Ascending aorta (tissue), 2 donors: ENCODE measurements around the gene SULF2. TPM values are rescaled to one million over a fixed set of nuclear protein-coding genes. Genes with fewer than 3 reads are reported as not detected.

Source experiments
- DNase-seq, 2 donors: peaks; one replicate each; pipeline ENCODE4 v3.0.0-alpha.2; 2019; ENCODE audit warnings: low spot score in 2 of 2
- H3K27ac ChIP-seq, 2 donors: fragments of 200-600 bp; sonication (generic); one replicate each; pipeline ENCODE4 v1.5.1; 2016 to 2017; ENCODE audit warnings: mild to moderate bottlenecking in 1 of 2
- H3K27me3 ChIP-seq: fragments of 200-600 bp; sonication (generic); one replicate; pipeline ENCODE4 v1.5.1; 2017
- H3K36me3 ChIP-seq, 2 donors: fragments of 200-600 bp; sonication (generic); one replicate each; pipeline ENCODE4 v1.5.1; 2016
- H3K4me1 ChIP-seq, 2 donors: fragments of 200-600 bp; sonication (generic); one replicate each; pipeline ENCODE4 v1.5.1; 2016 to 2017; ENCODE audit warnings: mild to moderate bottlenecking in 1 of 2
- H3K4me3 ChIP-seq, 2 donors: fragments of 200-600 bp; sonication (generic); one replicate each; pipeline ENCODE4 v1.5.1; 2016 to 2017; ENCODE audit warnings: mild to moderate bottlenecking in 1 of 2
- H3K9me3 ChIP-seq, 2 donors: fragments of 200-600 bp; sonication (generic); one replicate each; pipeline ENCODE4 v1.5.1; 2016
- intact Hi-C: fragments of 100-400 bp; cut with DNase I; formaldehyde crosslinking; loops from one replicate; pipeline ENCODE4 v1.15.1; 2023
- total RNA-seq: library from RNA; depleted of rRNA; stranded (reverse); fragments of >200 nt; gene quantifications from one replicate; pipeline ENCODE4 v1.1.0, GENCODE V29; 2016
- TF ChIP-seq, protein P1 (sequence below), 3 experiments: fragments of 200-600 bp in 2 of 3; fragments of 450-650 bp in 1 of 3; sonication (generic) in 2 of 3; IDR thresholded peaks; one replicate each; pipeline ENCODE4 v1.5.1; 2016 to 2019; ENCODE audit warnings: antibody characterized with exemption in 3 of 3, mild to moderate bottlenecking in 1 of 3, moderate library complexity in 1 of 3

Gene SULF2
- total RNA-seq, 1 donor from 2014 or later: 194 TPM

DNA sequence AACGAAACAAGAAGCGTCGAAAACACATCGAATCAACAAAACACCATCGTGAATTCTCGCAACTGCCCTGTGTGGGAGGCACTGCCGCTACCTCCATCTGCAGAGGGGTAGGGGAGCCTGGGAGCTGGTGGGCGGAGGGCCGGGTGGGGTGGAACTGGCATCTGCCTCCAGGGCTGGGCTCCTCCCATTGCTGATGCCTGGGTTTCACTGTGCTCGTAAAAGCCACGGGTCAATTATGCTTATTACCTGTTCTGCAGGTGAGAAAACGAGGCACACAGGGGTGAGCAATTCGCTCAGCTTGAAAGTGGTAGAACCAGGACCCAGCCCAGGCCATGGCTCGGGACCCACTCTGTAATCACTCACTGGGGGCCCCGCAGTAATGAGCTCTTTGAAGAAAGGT is 16.5 kb upstream of the SULF2 start:
- Histone ChIP-seq H3K36me3 (no peaks in the 10 kb centered on the region), H3K9me3 (no peaks in the 10 kb centered on the region), H3K27me3 (no peaks in the 10 kb centered on the region), H3K4me1 (no peaks in the 10 kb centered on the region), H3K27ac (no peak overlapping the region), H3K4me3 (no peak overlapping the region)
- intact Hi-C loops: no loop called here
- TF ChIP-seq, protein P1, sequence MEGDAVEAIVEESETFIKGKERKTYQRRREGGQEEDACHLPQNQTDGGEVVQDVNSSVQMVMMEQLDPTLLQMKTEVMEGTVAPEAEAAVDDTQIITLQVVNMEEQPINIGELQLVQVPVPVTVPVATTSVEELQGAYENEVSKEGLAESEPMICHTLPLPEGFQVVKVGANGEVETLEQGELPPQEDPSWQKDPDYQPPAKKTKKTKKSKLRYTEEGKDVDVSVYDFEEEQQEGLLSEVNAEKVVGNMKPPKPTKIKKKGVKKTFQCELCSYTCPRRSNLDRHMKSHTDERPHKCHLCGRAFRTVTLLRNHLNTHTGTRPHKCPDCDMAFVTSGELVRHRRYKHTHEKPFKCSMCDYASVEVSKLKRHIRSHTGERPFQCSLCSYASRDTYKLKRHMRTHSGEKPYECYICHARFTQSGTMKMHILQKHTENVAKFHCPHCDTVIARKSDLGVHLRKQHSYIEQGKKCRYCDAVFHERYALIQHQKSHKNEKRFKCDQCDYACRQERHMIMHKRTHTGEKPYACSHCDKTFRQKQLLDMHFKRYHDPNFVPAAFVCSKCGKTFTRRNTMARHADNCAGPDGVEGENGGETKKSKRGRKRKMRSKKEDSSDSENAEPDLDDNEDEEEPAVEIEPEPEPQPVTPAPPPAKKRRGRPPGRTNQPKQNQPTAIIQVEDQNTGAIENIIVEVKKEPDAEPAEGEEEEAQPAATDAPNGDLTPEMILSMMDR (IDR thresholded peaks at IDR 0.05): no peak
- DNase-seq: no peak

DNA sequence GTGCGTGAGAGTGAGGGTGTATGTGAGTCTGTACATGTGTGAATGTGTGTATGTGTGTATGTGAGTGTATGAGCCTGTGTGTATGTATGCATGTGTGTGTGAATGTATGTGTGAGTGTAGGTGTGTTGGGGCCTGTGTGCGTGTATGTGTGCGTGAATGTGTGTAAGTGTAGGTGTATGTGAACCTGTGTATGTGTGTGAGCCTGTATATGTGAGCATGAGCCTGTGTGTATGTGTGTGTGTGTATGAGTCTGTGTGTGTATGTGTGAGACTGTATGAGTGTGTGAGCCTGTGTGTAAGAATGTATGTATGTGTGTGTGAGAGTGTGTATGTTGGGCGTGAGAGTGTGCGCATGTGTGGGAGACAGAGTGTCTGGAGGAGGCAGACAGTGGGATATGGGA is 15.8 kb upstream of the SULF2 start:
- no peaks in the 10 kb centered on the region for H3K9me3 ChIP-seq
- no peaks in the 10 kb centered on the region for H3K4me1 ChIP-seq
- TF ChIP-seq, protein P1 (IDR thresholded peaks at IDR 0.05): no peak
- H3K4me3 ChIP-seq: no peak overlapping the region
- no peaks in the 10 kb centered on the region for H3K36me3 ChIP-seq
- intact Hi-C loops: no loop called here
- no peak for DNase-seq
- H3K27ac ChIP-seq: no peak overlapping the region
- H3K27me3 ChIP-seq: no peaks in the 10 kb centered on the region

DNA sequence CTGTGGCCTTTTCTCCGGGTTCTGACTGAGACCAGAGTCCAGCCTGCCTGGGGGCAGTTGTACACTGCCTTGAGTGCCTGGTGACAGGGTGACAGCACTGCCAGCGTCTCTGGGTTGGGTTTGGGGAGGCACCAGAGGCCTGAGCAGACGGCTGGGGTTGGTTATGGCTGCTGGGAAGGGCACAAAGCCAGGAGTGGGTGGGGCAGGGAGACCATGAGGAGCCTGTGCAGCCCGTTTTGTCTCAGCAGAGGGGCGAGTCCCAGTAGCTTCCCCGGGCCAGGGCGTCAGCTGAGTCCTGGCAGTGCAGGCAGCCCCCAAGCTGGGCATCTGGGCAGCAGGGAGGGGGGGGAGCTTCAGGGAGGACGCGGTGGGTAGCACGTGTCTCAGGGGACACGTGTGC is 15.3 kb upstream of the SULF2 start:
- no peak overlapping the region for H3K27ac ChIP-seq
- H3K4me3 ChIP-seq: no peak overlapping the region
- intact Hi-C loops: no loop called here
- TF ChIP-seq, protein P1 (IDR thresholded peaks at IDR 0.05): no peak
- DNase-seq: no peak
- no peaks in the 10 kb centered on the region for H3K27me3 ChIP-seq
- no peaks in the 10 kb centered on the region for H3K36me3 ChIP-seq
- H3K9me3 ChIP-seq: no peaks in the 10 kb centered on the region
- H3K4me1 ChIP-seq: peaks cover 0 to under 1% of the 10 kb centered on the region in 2 donors

DNA sequence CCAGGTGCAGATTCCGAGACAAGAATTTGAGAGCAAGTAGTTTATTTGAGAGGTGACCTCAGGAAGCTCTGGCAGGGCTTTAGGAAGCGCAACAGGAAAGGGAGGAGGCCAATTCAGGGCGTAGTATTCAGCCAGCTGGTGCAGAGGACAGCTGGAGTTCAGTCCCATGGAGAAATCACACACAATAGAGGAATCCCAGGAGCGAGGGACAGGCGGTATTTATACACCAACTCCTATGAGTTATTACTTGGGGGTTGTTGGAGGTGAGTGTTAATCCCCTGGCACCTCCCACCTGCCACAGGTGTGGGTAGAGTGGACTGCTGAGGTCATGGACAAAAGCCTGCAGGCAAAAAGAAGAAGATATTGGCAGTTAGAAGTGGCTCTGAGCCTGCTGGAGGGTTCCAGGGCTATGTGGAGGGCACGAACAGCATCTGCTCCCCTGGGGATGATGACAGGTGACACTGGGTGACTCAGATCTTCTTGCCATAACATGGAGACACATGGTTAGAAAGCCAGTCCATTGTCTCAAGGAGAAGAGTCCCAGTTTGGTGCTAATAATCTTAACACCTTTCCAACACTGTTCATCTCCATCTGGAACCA is 13.9 kb upstream of the SULF2 start:
- Histone ChIP-seq H3K4me3 (no peak overlapping the region), H3K27me3 (no peaks in the 10 kb centered on the region), H3K36me3 (no peaks in the 10 kb centered on the region), H3K4me1 (peaks cover 7 to 8% of the 10 kb centered on the region in 2 donors), H3K27ac (no peak overlapping the region), H3K9me3 (no peaks in the 10 kb centered on the region)
- DNase-seq: no peak
- intact Hi-C loops: no loop called here
- TF ChIP-seq, protein P1 (IDR thresholded peaks at IDR 0.05): no peak

DNA sequence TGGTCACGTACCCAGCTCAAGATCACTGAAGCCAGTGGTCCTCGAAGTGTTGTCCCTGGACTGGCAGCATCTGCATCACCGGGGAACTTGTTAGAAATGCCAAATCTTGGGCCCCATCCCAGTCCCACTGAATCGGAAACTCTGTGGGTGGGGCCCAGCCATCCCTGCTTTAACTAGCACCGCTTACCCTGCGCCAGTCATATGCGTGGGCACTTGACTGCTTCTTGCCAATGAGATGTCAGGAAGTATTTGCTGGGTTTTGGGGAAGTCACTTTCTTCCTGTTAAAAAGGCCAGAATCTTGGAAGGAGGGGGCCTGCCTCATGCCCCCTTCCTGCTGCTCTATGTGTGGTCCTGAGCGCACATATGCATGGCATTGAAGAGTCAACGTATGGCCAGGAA is 11.7 kb upstream of the SULF2 start:
- TF ChIP-seq, protein P1 (IDR thresholded peaks at IDR 0.05): no peak
- no peak for DNase-seq
- Histone ChIP-seq H3K4me3 (no peak overlapping the region), H3K9me3 (no peaks in the 10 kb centered on the region), H3K27ac (no peak overlapping the region), H3K36me3 (no peaks in the 10 kb centered on the region), H3K4me1 (peaks cover 7 to 8% of the 10 kb centered on the region in 2 donors), H3K27me3 (no peaks in the 10 kb centered on the region)
- intact Hi-C loops: no loop called here
